H1 (cell line): ENCODE measurements around the gene GAS2. TPM values are rescaled to one million over a fixed set of nuclear protein-coding genes. Genes with fewer than 3 reads are reported as not detected.

Experiments used
- CTCF ChIA-PET: fragments of 300-600 bp; sonication (Branson Sonifier 250); formaldehyde crosslinking; loops from one replicate; lab custom pipeline; 2021; ENCODE audit not compliant: partially characterized antibody; lab: Charles Lee
- POLR2A ChIA-PET: fragments of 300-600 bp; sonication (Branson Sonifier 250); formaldehyde crosslinking; loops from one replicate; lab custom pipeline; 2021; ENCODE audit warnings: inconsistent platforms; ENCODE audit not compliant: partially characterized antibody; lab: Charles Lee
- DNase-seq, 2 experiments: peaks; one replicate each; pipeline versions ENCODE4 v3.0.0 to v3.0.0-alpha.2; 2010 to 2022; ENCODE audit warnings: low spot score in 2 of 2, low read depth in 1 of 2, mixed read lengths in 1 of 2
- FAIRE-seq: peaks from 2 replicates; lab custom pipeline; 2011; peaks lifted over from hg19 to GRCh38; lab: Jason Lieb, UNC
- H2AFZ ChIP-seq: 2 replicates; pipeline ENCODE4 v1.8.1; 2012; ENCODE audit warnings: low read length, inconsistent platforms
- H2AK5ac ChIP-seq: 2 replicates; pipeline ENCODE4 v1.6.1; 2013; ENCODE audit warnings: low read depth, low read length
- H2BK120ac ChIP-seq: replicated peaks from 2 replicates; pipeline ENCODE3; 2013; ENCODE audit warnings: low read depth, low read length, inconsistent platforms
- H2BK12ac ChIP-seq: 2 replicates; pipeline ENCODE4 v1.6.1; 2013; ENCODE audit warnings: low read depth, low read length
- H2BK15ac ChIP-seq: 2 replicates; pipeline ENCODE4 v1.6.1; 2013; ENCODE audit warnings: low read length
- H2BK20ac ChIP-seq: 2 replicates; pipeline ENCODE4 v1.6.1; 2013; ENCODE audit warnings: low read length
- H2BK5ac ChIP-seq: 2 replicates; pipeline ENCODE4 v1.6.1; 2013; ENCODE audit warnings: low read depth, low read length
- H3K14ac ChIP-seq: 2 replicates; pipeline ENCODE4 v1.6.1; 2013; ENCODE audit warnings: inconsistent platforms; ENCODE audit not compliant: insufficient read length
- H3K18ac ChIP-seq: 2 replicates; pipeline ENCODE4 v1.6.1; 2013; ENCODE audit warnings: low read length; ENCODE audit errors: extremely low read depth
- H3K23ac ChIP-seq: 2 replicates; pipeline ENCODE4 v1.6.1; 2013; ENCODE audit warnings: inconsistent platforms; ENCODE audit not compliant: insufficient read length
- H3K23me2 ChIP-seq: 2 replicates; pipeline ENCODE4 v1.6.1; 2013; ENCODE audit warnings: low read depth, low read length
- H3K27ac ChIP-seq: 2 replicates; pipeline ENCODE4 v1.6.1; 2011; ENCODE audit warnings: low read depth, low read length, inconsistent platforms
- H3K27me3 ChIP-seq, 4 experiments: replicated peaks in 1 of 4; 1 replicate in 1 of 4; 2 replicates in 3 of 4; pipeline versions ENCODE4 v1.6.1 to v1.8.1; 2011 to 2013; ENCODE audit warnings: low read length in 3 of 4, mild to moderate bottlenecking in 3 of 4, inconsistent platforms in 2 of 4, mixed read lengths in 2 of 4, moderate library complexity in 1 of 4; ENCODE audit not compliant: control insufficient read depth in 3 of 4, insufficient read depth in 3 of 4; ENCODE audit errors: extremely low read depth in 1 of 4
- H3K36me3 ChIP-seq, 4 experiments: 2 replicates each; pipeline versions ENCODE4 v1.6.1 to v1.8.1; 2011 to 2013; ENCODE audit warnings: mild to moderate bottlenecking in 4 of 4, low read length in 3 of 4, moderate library complexity in 2 of 4, control low read depth in 1 of 4, inconsistent platforms in 1 of 4; ENCODE audit not compliant: insufficient read depth in 4 of 4, control insufficient read depth in 2 of 4
- H3K4ac ChIP-seq: replicated peaks from 2 replicates; pipeline ENCODE3; 2013; ENCODE audit warnings: low read length, low read depth, mixed read lengths, inconsistent platforms; ENCODE audit not compliant: insufficient read length
- H3K4me1 ChIP-seq, 4 experiments: replicated peaks in 1 of 4; 1 replicate in 1 of 4; 2 replicates in 3 of 4; pipeline versions ENCODE4 v1.6.1 to v1.8.1; 2011 to 2013; ENCODE audit warnings: low read length in 3 of 4, inconsistent platforms in 2 of 4, mixed read lengths in 1 of 4; ENCODE audit not compliant: insufficient read depth in 4 of 4, control insufficient read depth in 3 of 4
- H3K4me2 ChIP-seq, 2 experiments: 2 replicates each; pipeline versions ENCODE4 v1.6.1 to v1.8.1; 2011 to 2013; ENCODE audit warnings: low read depth in 2 of 2, low read length in 2 of 2, control low read depth in 1 of 2, inconsistent platforms in 1 of 2, mild to moderate bottlenecking in 1 of 2; ENCODE audit not compliant: insufficient read depth in 1 of 2
- H3K4me3 ChIP-seq, 4 experiments: fragments of 200-600, 300-600 bp in 1 of 4; sonication (generic), shearing (Covaris generic), sonication (Bioruptor Twin) in 1 of 4; 2 replicates each; pipeline versions ENCODE4 v1.5.1 to v1.8.1; 2011 to 2016; ENCODE audit warnings: low read length in 4 of 4, low read depth in 3 of 4, control low read depth in 2 of 4, inconsistent platforms in 2 of 4, mild to moderate bottlenecking in 2 of 4, mixed read lengths in 1 of 4, moderate library complexity in 1 of 4; ENCODE audit not compliant: insufficient read depth in 2 of 4; ENCODE audit errors: extremely low read depth in 1 of 4
- H3K56ac ChIP-seq: replicated peaks from 2 replicates; pipeline ENCODE3; 2013; ENCODE audit warnings: low read depth, mild to moderate bottlenecking, mixed read lengths, low read length, inconsistent platforms; ENCODE audit not compliant: insufficient read length
- H3K79me1 ChIP-seq: 2 replicates; pipeline ENCODE4 v1.6.1; 2013; ENCODE audit warnings: low read depth, low read length, control low read depth
- H3K79me2 ChIP-seq, 2 experiments: 2 replicates each; pipeline versions ENCODE4 v1.6.1 to v1.8.1; 2012 to 2013; ENCODE audit warnings: low read length in 2 of 2, mild to moderate bottlenecking in 2 of 2, inconsistent platforms in 1 of 2; ENCODE audit not compliant: insufficient read depth in 2 of 2, control insufficient read depth in 1 of 2
- H3K9ac ChIP-seq, 4 experiments: replicated peaks in 1 of 4; 1 replicate in 1 of 4; 2 replicates in 3 of 4; pipeline versions ENCODE4 v1.6.1 to v1.8.1; 2011 to 2013; ENCODE audit warnings: low read depth in 3 of 4, low read length in 3 of 4, control low read depth in 2 of 4, mild to moderate bottlenecking in 2 of 4, moderate library complexity in 2 of 4, inconsistent platforms in 1 of 4; ENCODE audit errors: extremely low read depth in 1 of 4
- H3K9me3 ChIP-seq, 2 experiments: 2 replicates each; pipeline versions ENCODE4 v1.6.1 to v1.8.1; 2012 to 2013; ENCODE audit warnings: mild to moderate bottlenecking in 2 of 2, moderate library complexity in 2 of 2, control low read depth in 1 of 2, inconsistent platforms in 1 of 2, low read depth in 1 of 2, low read length in 1 of 2, mixed read lengths in 1 of 2; ENCODE audit not compliant: insufficient read depth in 2 of 2
- H4K20me1 ChIP-seq, 2 experiments: replicated peaks in 1 of 2; 2 replicates each; pipeline versions ENCODE3 to v1.8.1; 2011 to 2013; ENCODE audit warnings: inconsistent platforms in 2 of 2, low read length in 2 of 2, mild to moderate bottlenecking in 1 of 2; ENCODE audit not compliant: insufficient read depth in 2 of 2, control insufficient read depth in 1 of 2
- H4K5ac ChIP-seq: 2 replicates; pipeline ENCODE4 v1.6.1; 2013; ENCODE audit warnings: low read length, low read depth, mixed read lengths, inconsistent platforms; ENCODE audit not compliant: insufficient read length
- H4K8ac ChIP-seq: 2 replicates; pipeline ENCODE4 v1.8.0; 2013; ENCODE audit warnings: mild to moderate bottlenecking, moderate library complexity, low read length, inconsistent platforms; ENCODE audit not compliant: insufficient read depth; ENCODE audit errors: extremely low read depth
- H4K91ac ChIP-seq: replicated peaks from 2 replicates; pipeline ENCODE3; 2013; ENCODE audit warnings: low read length, mixed read lengths, inconsistent platforms; ENCODE audit not compliant: insufficient read length
- CBX5 ChIP-seq: fragments of 300-800, 300-1000 bp; sonication (generic); IDR thresholded peaks from 2 replicates; pipeline ENCODE4 v1.7.1; 2016; ENCODE audit warnings: antibody characterized with exemption, low read length, low read depth
- CBX8 ChIP-seq: fragments of 300-800, 300-1000 bp; sonication (generic); IDR thresholded peaks from 2 replicates; pipeline ENCODE4 v1.7.1; 2016; ENCODE audit warnings: low read depth, low read length, borderline replicate concordance
- EGR1 ChIP-seq: IDR thresholded peaks from 2 replicates; pipeline ENCODE4 v1.6.1; 2011; ENCODE audit warnings: low read depth, low read length, borderline replicate concordance
- EP300 ChIP-seq, 2 experiments: IDR thresholded peaks; 1 replicate in 1 of 2; 2 replicates in 1 of 2; pipeline ENCODE4 v1.6.1; 2011 to 2012; ENCODE audit warnings: low read depth in 2 of 2, low read length in 2 of 2, mild to moderate bottlenecking in 2 of 2, borderline replicate concordance in 1 of 2, inconsistent platforms in 1 of 2, moderate library complexity in 1 of 2
- GTF2F1 ChIP-seq: IDR thresholded peaks from 2 replicates; pipeline ENCODE4 v1.6.1; 2012; ENCODE audit warnings: low read depth, low read length, improper control_type of control experiment, borderline replicate concordance
- KDM1A ChIP-seq: fragments of 200-600, 300-600 bp; sonication (generic); IDR thresholded peaks from 2 replicates; pipeline ENCODE4 v1.7.1; 2016; ENCODE audit warnings: mild to moderate bottlenecking, low read length, borderline replicate concordance
- NRF1 ChIP-seq: IDR thresholded peaks from 2 replicates; pipeline ENCODE4 v1.6.1; 2011; ENCODE audit warnings: mild to moderate bottlenecking, low read depth, low read length, improper control_type of control experiment
- PHF8 ChIP-seq: fragments of 200-600 bp; sonication (generic); conservative IDR thresholded peaks from 2 replicates; pipeline ENCODE4 v1.7.1; 2012; ENCODE audit warnings: low read depth, mild to moderate bottlenecking, inconsistent platforms, low read length, moderate library complexity
- POLR2AphosphoS5 ChIP-seq: IDR thresholded peaks from 2 replicates; pipeline ENCODE4 v1.6.1; 2011; ENCODE audit warnings: low read depth, low read length
- RAD21 ChIP-seq, 2 experiments: IDR thresholded peaks in 1 of 2; conservative IDR thresholded peaks in 1 of 2; 2 replicates each; pipeline ENCODE4 v1.6.1; 2011; ENCODE audit warnings: low read depth in 2 of 2, low read length in 2 of 2, improper control_type of control experiment in 1 of 2, inconsistent platforms in 1 of 2, mild to moderate bottlenecking in 1 of 2, moderate library complexity in 1 of 2
- RNF2 ChIP-seq: fragments of 200-900, 300-1000 bp; sonication (generic); IDR thresholded peaks from 2 replicates; pipeline ENCODE4 v1.7.1; 2016; ENCODE audit warnings: borderline replicate concordance, low read depth, mild to moderate bottlenecking, antibody characterized with exemption, low read length; ENCODE audit not compliant: poor library complexity, severe bottlenecking; ENCODE audit errors: missing control alignments
- SAP30 ChIP-seq: fragments of 300-600 bp; sonication (generic); IDR thresholded peaks from 2 replicates; pipeline ENCODE4 v1.7.1; 2012; ENCODE audit warnings: low read length, moderate library complexity, mild to moderate bottlenecking, inconsistent platforms; ENCODE audit not compliant: insufficient read depth, insufficient replicate concordance
- SIX5 ChIP-seq: IDR thresholded peaks from 2 replicates; pipeline ENCODE4 v1.6.1; 2011; ENCODE audit warnings: mild to moderate bottlenecking, low read depth, low read length
- WGBS, 2 experiments: shearing (Covaris generic) in 1 of 2; methylation state at CpG; one replicate each; pipeline versions ENCODE4 v1.1.6 to v1.1.7; 2013 to 2015; ENCODE audit warnings: low lambda C conversion rate in 2 of 2, mixed read lengths in 2 of 2, inconsistent platforms in 1 of 2, low coverage in 1 of 2, missing lambda C conversion rate in 1 of 2; ENCODE audit not compliant: insufficient replicate concordance in 2 of 2, insufficient coverage in 1 of 2, insufficient read length in 1 of 2; ENCODE audit errors: extremely low coverage in 1 of 2, missing lambda C conversion rate in 1 of 2; 5-methylcytosine and 5-hydroxymethylcytosine counted together
- polyA plus RNA-seq, 7 experiments: library from polyadenylated mRNA; depleted of rRNA in 3 of 7; stranded (reverse) in 5 of 7; unstranded in 2 of 7; fragments of >200 nt in 5 of 7; fragments of 200-250 nt in 2 of 7; gene quantifications; 1 replicate in 5 of 7; 2 replicates in 1 of 7; 4 replicates in 1 of 7; pipeline versions ENCODE4 v1.2.1 to v1.2.3, GENCODE V29; 2011 to 2013; ENCODE audit warnings: missing spikeins in 2 of 7, mixed read lengths in 2 of 7
- total RNA-seq: library from RNA; stranded (reverse); fragmentation: NEBNext Ultra II Directional; extraction: Animal tissue kit (Norgen Biotek cat#: 25700); gene quantifications from 2 replicates; pipeline ENCODE4 v1.2.1, GENCODE V29; 2021

The GAS2 gene
- total and polyA plus RNA-seq, 2 of the 8 experiments (the other 6 are each of a cell fraction or from before 2014, with no cell fraction given): 0.70 to 1.7 TPM

DNA sequence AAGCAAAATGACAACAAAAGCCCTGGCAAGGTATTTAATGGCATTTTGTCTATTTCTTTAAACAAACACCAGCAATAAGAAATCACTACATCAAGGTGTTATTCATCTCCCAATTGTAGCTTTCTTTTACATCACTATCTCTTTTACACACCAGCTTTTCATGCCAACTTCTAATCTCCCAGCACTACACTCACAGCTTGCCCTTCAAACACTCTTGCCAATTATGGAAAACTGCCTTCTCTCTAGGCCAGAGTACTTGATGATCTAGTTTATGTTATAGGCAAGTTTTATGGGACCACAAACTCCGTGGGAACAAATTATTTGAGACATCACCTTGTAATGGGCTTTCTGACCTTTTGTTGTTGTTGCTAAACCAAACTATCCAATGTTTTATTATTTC lies 101.9 kb downstream of the GAS2 start:
- Histone ChIP-seq H3K4me2 (no peak overlapping the region), H3K4me3 (no peak overlapping the region), H4K20me1 (no peaks in the 10 kb centered on the region), H3K27ac (no peak overlapping the region), H3K23me2 (no peaks in the 10 kb centered on the region), H3K36me3 (no peaks in the 10 kb centered on the region), H2BK120ac (no peak overlapping the region), H2BK20ac (no peak overlapping the region), H2AK5ac (no peak overlapping the region), H3K23ac (no peak overlapping the region), H2AFZ (no peak overlapping the region), H3K27me3 (no peaks in the 10 kb centered on the region), H3K79me1 (no peaks in the 10 kb centered on the region), H3K9ac (no peak overlapping the region), H4K5ac (no peak overlapping the region), H3K18ac (no peak overlapping the region), H2BK5ac (no peak overlapping the region), H3K79me2 (no peaks in the 10 kb centered on the region), H2BK12ac (no peak overlapping the region), H4K91ac (no peak overlapping the region), H4K8ac (no peak overlapping the region), H3K56ac (no peak overlapping the region), H3K4ac (no peak overlapping the region), H2BK15ac (no peak overlapping the region), H3K9me3 (no peaks in the 10 kb centered on the region), H3K4me1 (no peaks in the 10 kb centered on the region), H3K14ac (no peak overlapping the region)
- FAIRE-seq: no peak
- 95% methylated on average over 1 of the region's 1 CpG; no CpG with 5 or more reads in 1 of the 2 experiments for WGBS, 2 experiments
- CTCF ChIA-PET: interaction anchor here (1.3 kb wide), 1 partner anchor 10 kb away, joined by 3 read pairs; no protein-coding TSS in a partner anchor
- DNase-seq: no peak
- POLR2A ChIA-PET: no interaction called here
- TF ChIP-seq SIX5: no peak
- TF ChIP-seq EGR1: no peak
- no peak for TF ChIP-seq EP300 (IDR thresholded peaks at IDR 0.05; ENCODE audit: borderline replicate concordance in 1 of 2, low read depth in 2 of 2, low read length in 2 of 2)
- no peak for TF ChIP-seq NRF1
- TF ChIP-seq RNF2: no peak
- TF ChIP-seq PHF8: no peak
- TF ChIP-seq GTF2F1: no peak
- TF ChIP-seq POLR2AphosphoS5: no peak
- TF ChIP-seq KDM1A: no peak
- no peak for TF ChIP-seq RAD21 (IDR thresholded peaks at IDR 0.05 in 1 of 2, conservative IDR thresholded peaks at IDR 0.05 in 1 of 2; ENCODE audit: low read depth in 2 of 2, low read length in 2 of 2)
- no peak for TF ChIP-seq CBX5
- TF ChIP-seq CBX8: no peak
- TF ChIP-seq SAP30: no peak
